ENCODE results near the gene SFSWAP. TPM values are rescaled to one million over a fixed set of nuclear protein-coding genes. Genes with fewer than 3 reads are reported as not detected.

The SFSWAP gene
- total and polyA plus RNA-seq, 4 donors = 6.1 to 21.6 (median 10.1) TPM

DNA sequence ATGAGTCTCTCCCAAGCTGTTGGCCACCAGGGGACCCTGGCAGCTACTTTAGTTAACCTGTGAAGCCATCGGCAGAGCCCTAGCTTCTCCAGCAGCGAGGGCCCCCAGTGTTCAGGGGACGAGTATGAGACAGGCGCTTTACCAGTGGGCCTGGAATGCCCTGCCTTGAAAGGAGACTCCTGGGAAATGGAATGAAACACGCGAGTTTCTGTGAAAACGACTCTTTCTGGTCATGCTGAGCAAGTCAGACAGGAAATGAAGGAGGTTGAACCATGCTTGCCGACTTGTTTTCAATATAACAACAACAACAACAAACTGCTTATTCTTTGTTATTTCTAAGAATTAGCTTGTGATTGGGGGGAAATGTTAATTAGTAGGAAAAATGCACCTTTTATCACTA lies 42.9 kb downstream of the SFSWAP start:
- Histone ChIP-seq H3K9ac (ENCODE audit: low read depth in 1 of 2, low read length in 2 of 2) (no peak overlapping the region), H3K4me1 (ENCODE audit: control insufficient read depth in 4 of 4, insufficient read depth in 4 of 4, low read length in 3 of 4) (no peaks in the 10 kb centered on the region), H3K36me3 (ENCODE audit: control insufficient read depth in 4 of 4, insufficient read depth in 3 of 4, low read depth in 1 of 4, low read length in 3 of 4) (peaks cover 13 to 87% (median 50%) of the 10 kb centered on the region in 4 donors), H3K27ac (ENCODE audit: low read depth in 1 of 2, low read length in 2 of 2) (no peak overlapping the region), H3K9me3 (ENCODE audit: control insufficient read depth in 4 of 4, low read length in 3 of 4) (no peaks in the 10 kb centered on the region), H3K27me3 (ENCODE audit: control insufficient read depth in 4 of 4, insufficient read depth in 4 of 4, low read length in 3 of 4) (no peaks in the 10 kb centered on the region), H3K4me3 (ENCODE audit: low read depth in 1 of 3, low read length in 3 of 3) (no peak overlapping the region)
- TF ChIP-seq FOXA2 (IDR thresholded peaks at IDR 0.05) (no peak), EGR1 (IDR thresholded peaks at IDR 0.05; ENCODE audit: low read depth in 2 of 2) (no peak), MAX (IDR thresholded peaks at IDR 0.05) (no peak), NR2F2 (IDR thresholded peaks at IDR 0.05) (no peak), HNF4A (conservative IDR thresholded peaks at IDR 0.05) (no peak), RAD21 (IDR thresholded peaks at IDR 0.05) (no peak), JUND (IDR thresholded peaks at IDR 0.05) (no peak), FOXA1 (IDR thresholded peaks at IDR 0.05) (no peak), TAF1 (conservative IDR thresholded peaks at IDR 0.05) (no peak), REST (IDR thresholded peaks at IDR 0.05) (no peak), YY1 (IDR thresholded peaks at IDR 0.05) (no peak), GABPA (IDR thresholded peaks at IDR 0.05 in 1 of 2, conservative IDR thresholded peaks at IDR 0.05 in 1 of 2) (no peak), SP1 (IDR thresholded peaks at IDR 0.05) (no peak), RXRA (IDR thresholded peaks at IDR 0.05) (no peak), HNF4G (IDR thresholded peaks at IDR 0.05) (no peak)
- TF ChIP-seq, protein P1, sequence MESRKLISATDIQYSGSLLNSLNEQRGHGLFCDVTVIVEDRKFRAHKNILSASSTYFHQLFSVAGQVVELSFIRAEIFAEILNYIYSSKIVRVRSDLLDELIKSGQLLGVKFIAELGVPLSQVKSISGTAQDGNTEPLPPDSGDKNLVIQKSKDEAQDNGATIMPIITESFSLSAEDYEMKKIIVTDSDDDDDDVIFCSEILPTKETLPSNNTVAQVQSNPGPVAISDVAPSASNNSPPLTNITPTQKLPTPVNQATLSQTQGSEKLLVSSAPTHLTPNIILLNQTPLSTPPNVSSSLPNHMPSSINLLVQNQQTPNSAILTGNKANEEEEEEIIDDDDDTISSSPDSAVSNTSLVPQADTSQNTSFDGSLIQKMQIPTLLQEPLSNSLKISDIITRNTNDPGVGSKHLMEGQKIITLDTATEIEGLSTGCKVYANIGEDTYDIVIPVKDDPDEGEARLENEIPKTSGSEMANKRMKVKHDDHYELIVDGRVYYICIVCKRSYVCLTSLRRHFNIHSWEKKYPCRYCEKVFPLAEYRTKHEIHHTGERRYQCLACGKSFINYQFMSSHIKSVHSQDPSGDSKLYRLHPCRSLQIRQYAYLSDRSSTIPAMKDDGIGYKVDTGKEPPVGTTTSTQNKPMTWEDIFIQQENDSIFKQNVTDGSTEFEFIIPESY (IDR thresholded peaks at IDR 0.05) = no peak
- TF ChIP-seq, protein P2, sequence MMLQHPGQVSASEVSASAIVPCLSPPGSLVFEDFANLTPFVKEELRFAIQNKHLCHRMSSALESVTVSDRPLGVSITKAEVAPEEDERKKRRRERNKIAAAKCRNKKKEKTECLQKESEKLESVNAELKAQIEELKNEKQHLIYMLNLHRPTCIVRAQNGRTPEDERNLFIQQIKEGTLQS (IDR thresholded peaks at IDR 0.05) = no peak
- TF ChIP-seq, protein P3, sequence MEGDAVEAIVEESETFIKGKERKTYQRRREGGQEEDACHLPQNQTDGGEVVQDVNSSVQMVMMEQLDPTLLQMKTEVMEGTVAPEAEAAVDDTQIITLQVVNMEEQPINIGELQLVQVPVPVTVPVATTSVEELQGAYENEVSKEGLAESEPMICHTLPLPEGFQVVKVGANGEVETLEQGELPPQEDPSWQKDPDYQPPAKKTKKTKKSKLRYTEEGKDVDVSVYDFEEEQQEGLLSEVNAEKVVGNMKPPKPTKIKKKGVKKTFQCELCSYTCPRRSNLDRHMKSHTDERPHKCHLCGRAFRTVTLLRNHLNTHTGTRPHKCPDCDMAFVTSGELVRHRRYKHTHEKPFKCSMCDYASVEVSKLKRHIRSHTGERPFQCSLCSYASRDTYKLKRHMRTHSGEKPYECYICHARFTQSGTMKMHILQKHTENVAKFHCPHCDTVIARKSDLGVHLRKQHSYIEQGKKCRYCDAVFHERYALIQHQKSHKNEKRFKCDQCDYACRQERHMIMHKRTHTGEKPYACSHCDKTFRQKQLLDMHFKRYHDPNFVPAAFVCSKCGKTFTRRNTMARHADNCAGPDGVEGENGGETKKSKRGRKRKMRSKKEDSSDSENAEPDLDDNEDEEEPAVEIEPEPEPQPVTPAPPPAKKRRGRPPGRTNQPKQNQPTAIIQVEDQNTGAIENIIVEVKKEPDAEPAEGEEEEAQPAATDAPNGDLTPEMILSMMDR (IDR thresholded peaks at IDR 0.05; ENCODE audit: low read depth, low read length, missing input control) = no peak
- no peak for DNase-seq (ENCODE audit: low spot score)
- WGBS = 98% methylated on average over 8 of the region's 8 CpGs
